Measurements from ENCODE around the gene PHKB.
"Not testable (repeated sequence)": the region's sequence is repeated elsewhere in the genome, so short reads cannot be mapped to it uniquely, and the experiment has no call there.

The PHKB gene

DNA sequence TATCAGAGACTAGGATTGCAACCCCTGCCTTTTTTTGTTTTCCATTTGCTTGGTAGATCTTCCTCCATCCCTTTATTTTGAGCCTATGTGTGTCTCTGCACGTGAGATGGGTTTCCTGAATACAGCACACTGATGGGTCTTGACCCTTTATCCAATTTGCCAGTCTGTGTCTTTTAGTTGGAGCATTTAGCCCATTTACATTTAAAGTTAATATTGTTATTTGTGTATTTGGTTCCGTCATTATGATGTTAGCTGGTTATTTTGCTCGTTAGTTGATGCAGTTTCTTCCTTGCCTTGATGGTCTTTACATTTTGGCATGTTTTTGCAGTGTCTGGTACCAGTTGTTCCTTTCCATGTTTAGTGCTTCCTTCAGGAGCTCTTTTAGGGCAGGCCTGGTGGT lies 220.4 kb downstream of the PHKB start:
- not testable (repeated sequence) for DNase-seq (ENCODE audit: low read depth in 3 of 3)

DNA sequence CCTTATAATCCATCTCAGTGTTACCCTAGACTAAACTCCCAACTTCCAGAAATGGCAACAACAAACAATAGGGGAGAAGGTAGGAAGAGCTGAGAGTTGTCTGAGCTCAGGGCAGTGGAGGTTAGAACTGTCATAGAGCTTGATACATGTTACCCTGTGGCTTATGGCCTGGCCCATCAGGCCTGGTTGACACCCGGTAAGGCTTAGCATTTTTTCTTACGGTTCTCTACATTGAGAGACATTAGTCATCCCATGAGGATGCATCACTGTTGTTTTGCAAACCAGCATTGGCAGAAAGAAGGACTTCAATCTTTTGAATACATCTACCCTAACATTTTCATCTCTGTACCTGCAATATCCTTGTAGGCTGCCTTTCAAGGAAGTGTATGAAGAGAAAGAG lies 226.6 kb downstream of the PHKB start:
- DNase-seq (ENCODE audit: low read depth in 3 of 3): no peak

DNA sequence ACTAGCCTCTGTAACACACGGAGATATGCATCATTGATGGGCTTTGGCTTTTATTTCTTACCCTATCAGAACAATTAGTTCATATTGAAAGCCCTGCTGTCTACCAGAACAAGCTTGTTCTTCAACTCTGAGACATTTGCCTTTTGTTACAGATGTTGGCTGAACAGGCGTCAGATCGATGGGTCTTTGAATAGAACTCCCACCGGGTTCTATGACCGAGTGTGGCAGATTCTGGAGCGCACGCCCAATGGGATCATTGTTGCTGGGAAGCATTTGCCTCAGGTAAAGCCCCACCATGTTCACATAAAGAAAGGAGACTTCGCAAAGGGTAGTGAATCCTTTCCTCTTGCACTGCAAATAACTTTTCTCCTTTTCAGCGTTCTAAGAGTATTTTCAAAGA lies 232.1 kb downstream of the PHKB start:
- no peak for DNase-seq (ENCODE audit: low read depth in 3 of 3)

DNA sequence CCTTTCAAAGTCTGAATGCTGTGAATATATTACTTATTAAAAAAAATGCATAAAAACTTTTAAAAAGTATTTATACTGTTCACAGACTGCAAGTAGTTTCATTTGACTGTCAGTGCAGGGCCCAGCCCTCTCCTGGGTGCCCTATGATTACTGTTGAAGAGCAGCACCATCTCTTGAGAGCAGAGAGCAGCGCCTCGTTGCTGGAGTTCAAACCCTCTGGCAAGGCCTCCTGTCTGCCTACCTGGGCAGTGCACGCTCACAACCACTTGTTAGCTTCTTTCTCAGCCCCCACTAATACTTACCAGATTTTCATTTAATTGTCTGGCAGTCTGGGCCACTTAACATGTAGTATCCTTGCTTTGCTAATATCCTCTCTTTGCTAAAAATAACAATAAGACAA lies 233.4 kb downstream of the PHKB start:
- DNase-seq (ENCODE audit: low read depth in 3 of 3): no peak

DNA sequence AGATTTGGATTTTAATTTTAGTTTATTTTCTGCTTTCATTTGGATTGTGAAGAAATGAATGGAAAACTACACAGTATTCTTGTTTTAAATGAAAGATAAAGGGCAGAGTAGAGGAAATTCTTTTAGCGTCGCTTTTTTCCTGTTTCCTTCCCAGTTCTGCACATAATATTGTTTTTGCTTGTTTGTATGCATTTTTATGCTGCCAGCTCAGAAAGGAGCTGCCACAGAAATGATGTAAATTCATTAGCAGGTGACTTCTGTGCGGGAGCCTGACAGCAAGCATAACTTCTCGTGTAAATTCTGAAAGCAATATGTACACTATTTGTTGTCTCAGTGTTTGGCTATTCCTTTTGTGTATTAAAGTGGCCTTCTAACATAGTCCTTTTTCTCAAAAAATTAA lies 234.6 kb downstream of the PHKB start:
- no peak for DNase-seq (ENCODE audit: low read depth in 3 of 3)

DNA sequence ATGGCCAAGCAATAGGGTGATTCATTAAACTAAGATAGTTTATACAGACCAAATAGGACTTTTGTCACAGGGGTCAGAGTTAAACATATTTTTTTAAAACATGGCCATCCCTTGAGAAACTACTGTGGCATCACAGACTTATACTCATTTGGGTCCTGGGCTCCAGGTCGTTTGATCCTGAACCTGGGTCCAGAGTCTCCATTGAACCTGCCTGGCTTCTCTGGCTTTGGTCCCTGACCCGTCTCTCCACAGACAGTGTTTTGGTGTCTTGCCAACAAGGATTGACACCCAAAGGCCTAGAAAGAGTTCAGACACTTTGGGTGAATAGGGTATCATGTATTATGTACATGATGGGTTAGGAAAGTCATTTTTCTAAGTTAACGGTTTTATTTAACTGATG lies 236.7 kb downstream of the PHKB start:
- no peak for DNase-seq (ENCODE audit: low read depth in 3 of 3)

DNA sequence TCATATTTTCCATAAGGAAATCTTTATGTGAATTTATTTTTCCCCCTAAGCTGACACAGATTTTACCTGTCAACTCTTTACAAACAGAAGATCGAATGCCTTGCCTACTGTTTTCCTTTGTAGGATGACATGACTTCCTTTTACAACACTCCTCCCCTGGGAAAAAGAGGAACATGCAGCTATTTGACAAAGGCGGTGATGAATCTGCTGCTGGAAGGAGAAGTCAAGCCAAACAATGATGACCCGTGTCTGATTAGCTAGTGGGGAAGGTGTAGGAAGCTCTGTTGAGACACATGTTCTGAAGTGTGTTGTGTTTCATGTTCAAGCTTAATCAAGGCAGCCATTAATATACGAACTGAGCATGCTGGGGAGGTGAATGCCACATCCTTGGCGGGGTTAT lies 238.0 kb downstream of the PHKB start:
- DNase-seq (ENCODE audit: low read depth in 3 of 3): no peak

DNA sequence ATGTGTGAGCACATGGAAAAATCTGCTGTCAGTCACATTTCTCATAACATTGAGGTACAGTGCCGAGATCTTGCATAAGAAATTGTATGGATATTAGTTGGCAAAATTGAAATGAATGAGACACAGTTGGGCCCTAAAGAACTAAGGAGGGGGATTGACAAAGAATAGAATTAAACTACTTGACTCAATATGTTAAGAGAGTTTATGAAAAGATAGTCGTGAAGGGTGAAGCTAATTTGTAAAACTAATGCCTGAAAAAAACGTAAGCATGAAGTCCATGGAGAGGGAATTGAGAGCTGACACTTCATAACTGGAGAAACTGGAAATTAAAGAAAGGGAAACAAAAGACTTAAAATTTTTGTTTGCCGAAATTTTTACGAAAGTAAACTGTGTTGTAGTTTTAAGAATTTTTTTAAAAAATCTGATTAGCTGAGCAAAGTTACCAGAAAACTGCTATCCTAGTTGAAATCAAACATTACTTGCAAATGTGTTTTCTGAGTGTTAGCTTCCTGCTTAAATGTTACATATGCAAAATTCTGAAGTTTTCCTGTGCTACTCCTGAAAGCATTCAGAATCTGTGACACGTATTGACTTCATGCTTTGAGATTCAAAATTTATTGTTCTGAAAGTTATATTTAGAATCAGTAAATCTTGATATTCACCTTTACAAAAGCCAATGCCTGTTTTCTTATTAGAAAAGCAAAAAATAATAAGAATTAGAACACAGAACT lies 239.9 kb downstream of the PHKB start:
- DNase-seq (ENCODE audit: low read depth in 3 of 3): no peak

DNA sequence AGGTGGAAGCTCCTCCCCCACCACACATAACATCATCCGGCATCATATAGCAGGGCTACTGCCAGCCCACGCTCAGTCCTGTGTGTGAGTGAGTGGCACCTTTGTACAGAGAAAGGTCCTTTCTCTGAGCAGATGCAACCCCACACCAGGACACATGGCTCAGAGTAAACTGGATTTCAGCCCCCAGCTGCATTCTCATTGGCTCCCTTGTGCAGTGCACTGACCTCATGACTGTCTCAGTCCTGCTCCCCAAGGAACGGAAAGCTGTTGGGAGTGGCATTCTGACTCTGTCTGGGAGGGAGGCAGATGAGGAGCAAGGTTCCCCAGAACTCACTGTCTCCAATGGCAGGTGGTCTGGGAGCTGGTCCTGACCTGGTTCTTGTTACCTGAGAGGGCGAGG lies 244.1 kb downstream of the PHKB start:
- DNase-seq (ENCODE audit: low read depth in 3 of 3): no peak

DNA sequence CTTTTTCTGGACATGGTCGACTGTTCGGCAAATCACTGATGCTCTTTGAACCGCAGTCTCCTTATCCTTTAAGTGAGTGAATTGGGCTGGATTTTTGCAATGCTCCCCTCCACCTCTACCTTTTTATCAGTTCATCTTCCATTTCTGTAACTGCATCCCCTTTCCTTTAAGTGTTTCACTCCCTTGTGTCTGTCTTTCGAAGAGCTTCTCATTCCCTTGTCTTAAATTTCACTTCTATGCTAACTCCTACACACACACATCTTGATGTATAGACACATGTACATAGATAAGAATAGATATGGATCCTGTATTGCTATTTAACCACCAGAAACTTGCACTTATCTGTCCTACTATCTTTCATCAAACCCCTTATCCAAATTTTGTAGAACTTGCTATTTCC lies 250.7 kb downstream of the PHKB start:
- no peak for DNase-seq (ENCODE audit: low read depth in 3 of 3)

DNA sequence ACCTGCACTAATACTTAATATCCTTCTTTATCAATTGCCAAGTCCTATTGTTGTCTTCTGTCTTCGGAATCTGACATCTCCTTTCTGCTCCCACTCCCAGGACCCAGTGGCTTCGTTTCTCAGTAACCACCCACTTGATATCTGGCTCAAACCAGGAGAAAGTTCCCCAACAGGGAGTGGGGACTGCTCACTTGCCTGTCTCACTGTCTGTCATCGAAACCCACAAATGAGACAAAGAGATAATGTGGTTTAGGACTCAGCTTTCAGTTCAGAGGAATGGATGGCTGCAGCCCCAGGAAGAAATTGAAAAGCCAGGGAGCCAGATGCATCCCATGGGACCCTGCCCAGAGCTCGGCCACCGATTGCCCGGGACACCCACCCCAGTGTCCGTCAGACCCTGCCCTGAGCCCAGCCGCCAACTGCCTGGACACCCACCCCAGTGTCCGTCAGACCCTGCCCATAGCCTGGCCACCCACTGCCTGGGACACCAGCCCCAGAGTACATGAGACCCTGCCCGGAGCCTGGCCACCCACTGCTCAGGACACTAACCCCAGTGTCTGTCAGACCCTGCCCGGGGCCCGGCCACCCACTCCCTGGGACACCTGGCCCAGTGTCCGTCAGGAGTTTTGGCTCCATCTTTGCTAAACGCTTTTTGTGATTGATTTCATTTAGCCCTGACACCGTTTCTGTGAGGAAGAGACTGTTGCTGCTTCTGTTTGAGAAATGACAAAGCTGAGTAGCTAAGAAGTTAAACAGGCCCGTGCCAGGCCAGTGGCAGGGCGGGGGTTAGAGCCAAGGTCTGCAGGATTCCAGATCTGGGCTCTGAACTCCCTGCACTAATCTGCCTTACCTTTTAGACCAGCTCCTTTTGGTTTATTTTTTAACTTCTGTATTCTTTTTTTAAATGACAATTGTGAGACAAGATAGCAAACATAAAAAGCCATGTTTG lies 251.4 kb downstream of the PHKB start:
- DNase-seq (ENCODE audit: low read depth in 3 of 3): no peak

DNA sequence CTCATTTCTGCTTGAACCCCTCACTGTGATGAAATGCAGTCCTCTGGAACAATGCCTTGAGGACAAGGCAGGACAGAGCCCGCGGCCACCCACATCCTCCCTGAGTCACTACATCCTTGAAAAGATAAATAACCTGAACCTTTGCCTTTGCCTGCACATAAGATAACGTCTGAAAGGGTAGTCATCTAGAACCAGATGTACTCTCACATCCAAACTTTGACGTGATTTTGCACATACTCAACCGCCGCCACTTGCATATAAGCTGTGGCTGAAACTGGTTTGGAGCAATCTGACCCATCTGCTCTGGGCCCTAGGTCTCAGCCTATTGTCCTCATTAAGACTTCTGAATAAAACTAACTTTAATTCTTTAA lies 252.1 kb downstream of the PHKB start:
- no peak for DNase-seq (ENCODE audit: low read depth in 3 of 3)

DNA sequence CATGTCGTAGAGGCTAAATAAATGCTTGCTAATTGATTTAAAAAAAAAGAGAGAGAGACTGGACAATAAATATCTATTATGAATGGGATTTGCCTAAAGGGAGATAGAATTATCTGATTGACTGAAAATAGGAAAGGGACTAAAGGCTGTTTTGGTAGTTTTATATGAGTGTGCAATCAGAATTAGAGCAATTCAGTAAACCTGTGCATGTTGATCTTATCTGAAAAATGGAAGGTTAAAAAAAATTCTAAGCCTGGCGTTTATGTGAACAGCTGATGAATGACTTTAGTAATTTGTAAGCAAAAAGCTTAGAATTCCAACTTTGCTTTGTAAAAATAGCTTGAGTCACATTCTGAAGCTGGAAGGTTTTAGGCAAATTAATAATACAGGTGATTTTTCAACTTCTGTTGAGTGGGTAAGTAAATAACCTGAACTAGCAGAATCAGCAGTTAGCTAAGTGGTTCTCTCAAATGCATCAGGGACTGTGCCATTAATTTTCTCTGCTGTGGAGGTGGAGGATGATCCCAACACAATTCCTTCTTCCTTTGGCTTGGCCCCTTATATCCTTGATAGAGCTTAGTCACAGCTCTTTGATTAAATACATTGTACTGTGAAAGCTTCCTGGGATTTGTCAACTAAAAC lies 254.4 kb downstream of the PHKB start:
- DNase-seq (ENCODE audit: low read depth in 3 of 3): no peak

DNA sequence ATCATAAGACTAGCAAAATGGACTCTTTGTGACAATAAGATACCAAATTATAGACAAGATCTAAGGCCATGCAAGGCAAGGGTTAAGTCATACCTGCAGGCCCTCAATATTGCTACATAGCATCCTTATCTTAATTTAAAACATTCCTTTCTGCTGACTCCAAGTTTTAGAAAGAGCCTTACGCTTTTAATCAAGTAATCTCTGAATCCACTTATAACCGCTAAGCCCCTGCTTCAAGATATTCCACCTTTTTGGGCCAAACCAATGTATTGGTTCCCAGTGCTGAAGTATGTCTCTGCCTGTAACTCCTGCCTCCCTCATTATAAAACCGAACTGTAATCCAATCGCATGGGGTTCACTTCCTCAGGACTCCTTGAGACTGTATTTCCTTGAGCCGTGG lies 255.4 kb downstream of the PHKB start:
- DNase-seq (ENCODE audit: low read depth in 3 of 3): no peak

DNA sequence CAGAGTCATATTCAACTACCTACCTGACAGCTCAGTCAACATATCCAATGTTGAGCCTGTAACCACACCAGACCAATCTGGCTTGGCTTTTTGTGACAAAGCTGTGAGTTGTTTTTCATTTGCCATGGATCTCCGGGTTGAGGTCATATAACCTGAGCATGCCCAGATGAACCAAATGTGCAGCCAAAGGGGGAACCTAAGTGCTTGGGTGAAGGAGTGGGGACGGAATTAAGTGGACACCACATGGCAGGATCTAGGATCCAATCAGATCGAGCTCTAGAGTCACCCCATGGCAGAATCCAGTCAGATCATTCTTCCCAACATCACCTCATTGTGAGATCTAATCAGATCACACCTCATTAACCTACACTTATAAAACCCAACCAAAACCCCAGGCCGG lies 258.6 kb downstream of the PHKB start:
- DNase-seq (ENCODE audit: low read depth in 3 of 3): no peak

DNA sequence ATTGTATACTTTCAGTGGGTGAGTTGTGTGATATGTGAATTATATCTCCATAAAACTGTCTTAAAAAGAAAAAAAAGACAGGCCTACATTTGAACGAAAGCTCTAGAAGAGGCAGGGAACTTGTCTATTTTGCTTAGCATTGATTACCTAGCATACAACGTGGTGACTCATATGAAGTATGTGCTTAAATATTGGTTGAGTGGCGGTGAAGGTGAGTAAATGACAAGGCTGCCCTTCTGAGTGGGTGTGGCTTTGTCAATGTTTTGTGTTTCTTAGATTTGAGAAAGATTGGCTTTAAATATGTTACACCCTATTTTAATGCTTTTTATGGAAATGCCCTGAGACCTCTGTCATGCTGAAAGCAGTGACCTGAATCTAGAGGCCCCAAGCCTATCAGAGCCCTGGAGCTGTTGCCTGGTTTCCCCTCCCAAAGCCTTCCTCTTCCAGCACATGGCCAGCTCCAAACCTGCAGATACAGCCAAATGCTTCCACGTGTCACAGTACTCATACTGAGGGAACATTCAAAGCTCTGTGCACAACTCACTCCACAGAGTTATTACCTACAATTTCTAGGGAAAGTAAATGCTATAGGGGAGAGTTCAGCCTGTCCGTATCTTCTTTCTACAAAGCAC lies 260.0 kb downstream of the PHKB start:
- no peak for DNase-seq (ENCODE audit: low read depth in 3 of 3)

DNA sequence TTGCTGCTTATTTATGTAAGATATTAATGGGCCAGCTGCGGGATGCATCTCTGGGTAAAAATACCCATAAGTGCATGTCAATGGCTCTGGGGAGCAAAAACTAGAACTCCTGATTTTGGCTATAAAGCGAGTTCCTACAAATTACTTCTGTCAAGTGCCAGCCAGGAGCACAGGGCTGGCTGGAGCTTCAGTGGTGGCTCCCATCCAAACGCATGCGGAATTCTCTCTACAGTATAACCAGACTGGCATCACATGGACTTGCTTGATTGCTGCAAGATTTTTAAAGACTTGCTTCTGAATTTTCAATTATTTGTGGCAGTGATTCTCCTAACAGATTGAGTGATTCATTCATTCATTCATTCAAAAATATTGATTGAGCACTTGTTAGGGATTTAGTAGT lies 260.9 kb downstream of the PHKB start:
- no peak for DNase-seq (ENCODE audit: low read depth in 3 of 3)

DNA sequence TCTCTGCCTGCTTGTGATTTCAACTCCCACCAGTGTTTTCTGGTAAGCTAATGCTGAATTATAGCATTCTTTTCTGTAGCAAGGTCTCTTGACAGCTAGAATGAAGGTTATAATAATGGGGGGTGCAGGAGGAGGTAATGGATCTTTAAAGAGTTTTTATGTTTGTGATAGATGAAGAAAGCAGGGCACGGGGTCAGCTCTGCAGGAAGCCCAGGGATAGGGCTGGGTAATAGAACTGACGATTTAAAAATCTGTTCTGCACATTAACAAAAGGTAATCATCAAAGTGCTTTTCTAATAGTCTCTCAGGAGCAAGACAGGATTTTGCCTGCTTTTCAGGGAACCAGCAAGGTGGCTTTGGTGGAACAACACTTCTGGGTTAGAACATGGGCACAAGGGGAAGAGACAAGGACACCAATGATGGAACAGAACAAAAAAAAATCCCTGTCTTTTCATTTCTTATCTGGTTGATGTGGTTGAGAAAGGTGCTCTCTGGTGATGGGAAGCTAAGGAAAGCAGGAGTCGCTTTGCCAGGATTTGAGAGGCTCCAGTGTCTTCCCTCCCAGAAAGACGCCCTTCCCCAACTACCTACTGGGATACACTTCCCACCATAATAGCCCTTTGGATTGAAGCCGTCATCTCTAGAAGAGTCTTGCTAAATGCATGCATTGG lies 263.1 kb downstream of the PHKB start:
- no peak for DNase-seq (ENCODE audit: low read depth in 3 of 3)

DNA sequence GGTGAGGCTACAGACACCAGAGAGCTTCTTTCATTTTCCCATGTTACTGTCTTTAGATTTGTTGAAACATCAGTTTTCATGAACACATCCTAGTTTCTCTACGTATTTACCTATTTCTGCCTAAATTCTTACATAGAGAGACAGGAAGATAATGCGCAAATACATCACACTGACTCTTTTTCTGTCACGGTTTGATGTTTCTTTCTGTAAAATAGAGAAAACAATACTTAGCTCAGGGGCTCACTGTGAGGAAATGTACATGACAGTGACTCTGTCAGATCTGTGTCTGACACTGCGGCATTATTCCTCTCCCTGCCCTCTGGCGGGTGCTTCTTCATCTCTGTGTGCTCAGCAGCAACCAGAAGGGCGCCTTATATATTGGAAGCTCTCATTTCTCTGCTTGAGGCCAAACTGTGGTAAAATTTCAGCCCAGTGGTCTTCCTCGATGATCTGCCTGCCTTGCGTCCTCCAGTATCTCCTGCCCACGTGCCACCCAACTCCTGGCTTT lies 264.1 kb downstream of the PHKB start:
- DNase-seq (ENCODE audit: low read depth in 3 of 3): no peak

DNA sequence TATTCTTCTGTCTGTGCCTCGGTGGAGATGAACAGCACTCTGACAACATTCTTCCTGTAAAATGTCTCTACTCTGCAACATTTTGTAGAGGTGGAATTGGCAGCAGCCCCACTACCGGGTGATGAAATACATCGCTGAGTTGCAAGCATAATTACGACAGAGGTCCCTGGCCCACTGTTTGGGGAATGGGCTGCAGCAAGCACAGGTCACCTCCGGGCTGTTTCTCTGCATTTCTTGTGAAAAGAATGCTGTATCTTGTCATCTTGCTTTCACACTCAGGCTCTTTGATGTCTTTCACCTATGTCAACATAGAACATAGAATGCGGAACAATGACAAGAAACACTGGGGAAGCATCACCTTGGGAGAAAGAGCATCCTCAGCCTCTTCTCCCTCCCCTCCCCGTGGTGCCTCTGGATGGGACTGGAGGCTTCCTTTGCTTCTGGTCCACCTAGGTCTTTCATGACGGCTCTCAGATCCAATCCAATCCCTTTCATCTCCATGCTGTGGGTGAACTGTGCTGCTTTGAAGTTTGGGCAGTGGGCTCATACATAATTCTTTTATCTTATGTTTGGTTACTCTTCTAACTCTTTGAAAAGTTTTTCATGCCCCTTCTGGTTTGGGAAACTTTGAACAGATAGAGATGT lies 265.0 kb downstream of the PHKB start:
- no peak for DNase-seq (ENCODE audit: low read depth in 3 of 3)

DNA sequence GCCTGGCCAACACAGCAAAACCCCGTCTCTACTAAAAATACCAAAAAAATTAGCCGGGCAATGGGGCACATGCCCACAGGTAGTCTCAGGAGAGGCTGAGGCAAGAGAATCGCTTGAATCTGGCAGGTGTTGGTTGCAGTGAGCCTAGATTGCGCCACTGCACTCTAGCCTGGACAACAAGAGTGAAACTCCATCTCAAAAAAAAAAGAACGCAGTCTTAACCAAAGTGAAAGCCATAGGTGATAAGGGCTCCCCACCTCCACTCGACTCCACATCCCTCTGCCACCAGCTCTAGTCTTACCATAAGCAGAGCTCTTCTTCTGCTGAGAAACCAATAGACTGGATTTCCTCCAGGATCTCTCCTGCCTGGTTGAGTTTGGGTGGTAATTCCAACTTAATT lies 266.0 kb downstream of the PHKB start:
- no peak for DNase-seq (ENCODE audit: low read depth in 3 of 3)
